NOMO-1 treated with DMSO at 0.1 percent for 48 hours (cell line): ENCODE results near the gene BCAS3.
"Not testable (repeated sequence)": the region's sequence is repeated elsewhere in the genome, so short reads cannot be mapped to it uniquely, and the experiment has no call there.

Source experiments
- DNase-seq: peaks from one replicate; lab custom pipeline; 2025; ENCODE audit not compliant: unreplicated experiment; lab: John Stamatoyannopoulos, UW

The BCAS3 gene

DNA sequence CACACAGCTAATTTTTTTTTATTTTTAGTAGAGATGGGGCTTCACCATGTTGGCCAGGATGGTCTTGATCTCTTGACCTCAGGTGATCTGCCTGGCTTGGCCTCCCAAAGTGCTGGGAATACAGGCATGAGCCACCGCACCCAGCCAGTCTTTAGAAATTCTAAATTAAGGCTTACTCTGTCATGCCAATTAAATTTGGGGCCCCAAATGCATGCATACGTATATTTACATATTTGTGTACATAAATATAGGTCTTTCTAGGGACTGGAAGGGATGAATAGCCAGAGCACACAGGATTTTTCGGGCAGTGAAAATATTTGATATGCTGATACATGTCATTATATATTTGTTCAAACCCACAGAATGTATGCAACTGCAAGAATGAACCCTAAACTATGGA lies 105.1 kb downstream of the BCAS3 start:
- DNase-seq, result no peak

DNA sequence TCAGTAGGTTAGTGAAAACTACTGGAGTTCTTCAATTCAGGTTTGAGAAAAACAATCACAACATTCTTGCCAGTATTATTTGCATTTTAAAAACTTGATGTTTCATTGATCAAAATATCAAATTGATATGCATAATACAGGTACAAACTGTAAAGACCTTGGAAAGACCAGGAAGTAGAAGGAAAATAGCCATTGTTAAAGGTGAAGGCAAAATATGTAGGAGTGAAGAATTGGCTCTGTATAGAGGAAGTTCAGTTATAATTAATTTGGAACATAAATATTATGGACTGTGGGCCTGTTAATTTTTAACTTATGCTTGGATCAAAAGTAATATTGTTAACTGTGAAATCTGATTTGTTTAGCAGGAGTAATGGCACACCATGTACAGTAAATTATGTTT lies 112.6 kb downstream of the BCAS3 start:
- DNase-seq, result no peak

DNA sequence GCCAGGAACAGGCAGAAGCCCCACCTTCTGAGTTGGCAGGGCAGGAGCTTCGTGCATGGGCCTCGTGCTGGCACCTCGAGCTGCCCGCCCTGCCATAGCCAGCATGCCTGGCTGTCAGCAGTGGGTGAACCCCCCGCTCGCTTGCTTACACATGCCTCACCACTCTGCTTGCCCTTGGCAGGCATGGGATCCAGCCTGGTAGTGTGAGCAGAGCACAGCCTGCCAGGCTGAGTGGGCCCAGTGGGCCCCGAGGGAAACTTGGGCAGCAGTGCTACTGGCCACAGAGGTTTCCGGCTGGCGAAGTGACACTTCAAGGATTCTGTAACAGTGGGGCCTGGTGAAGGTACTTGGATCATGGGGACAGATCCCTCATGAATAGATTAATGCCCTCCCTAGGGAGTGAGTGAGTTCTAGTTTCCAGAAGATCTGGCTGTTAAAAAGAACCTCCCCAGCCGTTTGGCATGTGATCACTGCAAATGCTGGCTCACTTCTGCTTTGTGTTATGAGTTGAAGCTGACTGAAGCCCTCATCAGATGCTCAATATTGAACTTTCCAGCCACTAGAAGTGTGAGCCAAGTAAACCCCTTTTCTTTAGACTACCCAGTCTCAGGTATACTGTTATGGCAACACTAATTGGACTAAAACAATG lies 114.7 kb downstream of the BCAS3 start:
- no peak for DNase-seq

DNA sequence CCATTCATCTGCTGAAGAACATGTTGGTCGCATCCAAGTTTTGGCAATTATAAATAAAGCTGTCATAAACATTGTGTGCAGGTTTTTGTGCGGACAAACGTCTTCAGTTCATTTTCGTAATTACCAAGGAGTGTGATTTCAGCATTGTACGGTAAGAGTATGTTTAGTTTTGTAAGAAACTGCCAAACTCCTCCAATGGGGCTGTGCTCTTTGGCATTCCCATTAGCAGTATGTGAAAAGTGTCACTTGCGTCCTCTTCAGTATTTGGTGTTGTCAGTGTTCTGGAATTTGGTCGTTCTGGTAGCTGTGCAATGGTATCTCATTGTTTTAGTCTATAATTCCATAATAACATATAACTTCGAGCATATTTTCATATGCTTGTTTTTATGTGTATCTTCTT lies 120.9 kb downstream of the BCAS3 start:
- DNase-seq, result no peak

DNA sequence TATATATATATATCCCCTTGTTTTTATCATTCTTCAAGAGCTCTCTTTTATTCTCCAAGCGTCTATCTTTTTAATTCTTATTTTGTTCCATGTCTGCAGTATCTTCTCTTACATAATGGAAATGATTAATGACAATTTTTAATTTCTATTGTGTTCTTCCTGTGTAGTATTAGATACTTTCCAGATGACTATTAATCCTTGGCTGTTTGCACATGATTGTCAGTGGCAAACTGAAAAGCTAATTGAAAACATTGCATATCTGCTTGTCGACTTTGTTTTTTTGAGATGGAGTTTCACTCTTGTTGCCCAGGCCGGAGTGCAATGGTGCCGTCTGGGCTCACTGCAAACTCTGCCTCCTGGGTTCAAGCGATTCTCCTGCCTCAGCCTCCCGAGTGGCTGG lies 124.7 kb downstream of the BCAS3 start:
- no peak for DNase-seq

DNA sequence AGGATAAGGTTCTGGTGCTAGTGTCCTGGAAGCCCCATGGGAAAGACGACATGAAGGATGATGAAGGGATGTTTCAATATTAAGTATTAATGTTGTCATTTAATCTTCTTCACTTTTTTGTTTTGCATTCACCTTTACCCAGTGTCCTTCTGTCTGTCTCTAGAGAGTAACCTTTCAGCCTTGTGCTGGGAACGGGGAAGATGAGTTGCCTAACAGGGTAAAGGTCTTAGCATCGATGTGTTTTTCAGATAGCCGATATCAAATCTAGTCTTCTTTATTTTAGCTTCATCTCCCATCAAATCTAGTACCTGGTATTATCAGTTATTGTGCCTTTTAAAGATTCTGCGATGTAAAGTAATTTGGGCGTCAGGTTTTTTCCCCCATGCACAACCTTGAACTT lies 125.4 kb downstream of the BCAS3 start:
- DNase-seq, result no peak

DNA sequence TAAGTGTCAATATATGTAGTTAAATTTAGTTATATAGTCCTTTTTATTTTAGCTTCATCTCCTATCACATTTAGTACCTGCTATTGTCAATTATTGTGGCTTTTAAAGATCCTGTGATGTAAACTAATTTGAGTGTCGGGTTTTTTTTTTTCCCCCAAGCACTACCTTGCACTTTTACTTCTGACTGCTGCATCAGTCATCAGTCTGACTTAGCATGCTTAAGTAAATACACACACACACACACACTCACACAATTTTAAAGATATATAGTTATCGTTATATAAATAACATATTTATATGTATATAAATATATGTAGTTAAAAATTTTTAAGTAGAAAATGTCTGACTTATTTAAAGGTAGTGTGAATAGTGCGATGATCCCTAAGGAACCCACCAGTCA lies 127.2 kb downstream of the BCAS3 start:
- no peak for DNase-seq

DNA sequence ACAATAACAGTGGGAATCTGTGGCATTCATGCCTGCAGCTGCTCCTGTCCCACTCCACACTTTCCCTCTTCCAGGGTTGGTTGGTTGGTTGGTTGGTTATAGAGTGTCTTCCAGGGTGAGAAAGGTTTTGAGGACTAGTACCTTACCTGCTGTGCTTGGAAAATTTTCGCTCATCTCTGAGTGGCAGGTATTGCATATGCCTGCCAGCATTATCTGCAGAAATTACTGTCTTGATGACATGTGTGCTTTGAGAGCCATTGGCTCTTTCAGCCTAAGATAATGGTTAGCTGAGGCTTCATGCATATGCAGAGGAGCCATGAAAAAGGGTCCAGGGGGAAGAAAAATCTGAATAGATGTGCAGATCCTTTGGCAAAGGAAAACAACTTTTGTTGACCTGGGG lies 131.8 kb downstream of the BCAS3 start:
- DNase-seq, result no peak

DNA sequence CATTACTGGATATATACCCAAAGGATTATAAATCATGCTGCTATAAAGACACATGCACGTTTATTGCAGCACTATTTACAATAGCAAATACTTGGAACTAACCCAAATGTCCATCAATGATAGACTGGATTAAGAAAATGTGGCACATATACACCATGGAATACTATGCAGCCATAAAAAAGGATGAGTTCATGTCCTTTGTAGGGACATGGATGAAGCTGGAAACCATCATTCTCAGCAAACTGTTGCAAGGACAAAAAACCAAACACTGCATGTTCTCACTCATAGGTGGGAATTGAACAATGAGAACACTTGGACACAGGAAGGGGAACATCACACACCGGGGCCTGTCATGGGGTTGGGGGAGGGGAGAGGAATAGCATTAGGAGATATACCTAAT lies 137.3 kb downstream of the BCAS3 start:
- not testable (repeated sequence) for DNase-seq

DNA sequence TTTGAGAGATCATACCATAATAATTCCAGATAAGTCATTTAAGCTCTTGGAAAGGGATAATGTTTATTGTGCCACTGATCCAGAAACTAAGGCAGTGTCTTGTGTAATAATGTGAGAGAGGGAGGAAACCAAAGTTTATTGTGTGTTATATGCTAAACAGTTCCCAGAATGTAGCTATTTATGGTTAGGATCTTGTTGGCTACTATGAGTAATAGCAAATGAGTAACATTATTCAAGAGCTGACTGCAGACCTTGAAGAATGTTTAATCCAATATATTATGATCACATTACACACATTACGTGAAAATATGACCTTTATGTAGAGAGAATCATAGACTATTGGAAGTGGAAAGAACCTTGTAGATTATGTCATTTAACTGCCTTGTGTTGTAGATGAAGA lies 139.5 kb downstream of the BCAS3 start:
- no peak for DNase-seq

DNA sequence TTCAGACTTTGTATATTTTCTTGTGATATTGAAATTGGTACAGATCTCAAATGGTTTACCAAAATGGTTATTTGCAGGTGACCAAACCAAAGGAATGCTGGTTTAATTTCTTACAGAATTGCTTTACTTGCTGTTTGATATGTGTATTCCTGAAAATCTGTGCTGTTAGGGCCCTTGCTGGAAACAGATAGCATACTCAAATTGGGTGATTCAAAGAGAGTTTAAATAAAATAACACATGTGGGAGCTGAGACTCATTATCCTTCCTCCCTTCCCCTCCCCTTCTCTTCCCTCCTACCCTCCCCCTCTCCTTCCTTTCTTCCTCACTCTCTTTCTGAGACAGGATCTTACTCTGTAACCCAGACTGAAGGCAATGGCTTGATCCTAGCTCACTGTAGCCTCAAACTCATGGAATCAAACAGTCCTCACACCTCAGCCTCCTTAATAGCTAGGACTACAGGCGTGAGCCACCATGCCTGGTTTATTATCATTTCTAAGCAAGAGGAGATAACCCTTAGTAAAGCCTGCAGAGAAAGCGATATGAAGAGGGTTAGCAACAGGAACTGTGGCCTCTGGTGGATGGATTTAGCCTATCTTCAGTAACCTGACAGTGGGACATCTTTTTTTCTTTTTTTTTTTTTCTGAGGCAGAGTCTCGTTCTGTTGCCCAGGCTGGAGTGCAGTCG lies 141.9 kb downstream of the BCAS3 start:
- DNase-seq, result no peak

DNA sequence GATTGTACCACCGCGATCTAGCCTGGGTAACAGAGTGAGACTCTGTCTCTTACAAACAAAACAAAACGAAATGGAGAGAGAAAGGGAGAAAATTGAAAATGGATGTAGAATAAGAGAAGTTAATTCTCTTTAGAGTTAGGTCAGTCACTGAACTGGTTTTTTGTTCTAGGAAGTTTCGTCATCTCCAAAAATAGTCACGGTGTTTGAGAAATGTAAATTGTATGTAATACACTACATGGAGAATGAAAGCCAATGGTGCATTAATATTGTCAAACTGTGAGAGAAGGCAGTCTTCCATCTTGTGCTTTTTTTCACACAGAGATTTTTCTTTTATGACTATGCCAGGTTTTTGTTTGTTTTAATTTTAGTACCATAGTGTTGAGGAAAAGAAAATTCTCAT lies 145.9 kb downstream of the BCAS3 start:
- peak; percentile 48 for DNase-seq

DNA sequence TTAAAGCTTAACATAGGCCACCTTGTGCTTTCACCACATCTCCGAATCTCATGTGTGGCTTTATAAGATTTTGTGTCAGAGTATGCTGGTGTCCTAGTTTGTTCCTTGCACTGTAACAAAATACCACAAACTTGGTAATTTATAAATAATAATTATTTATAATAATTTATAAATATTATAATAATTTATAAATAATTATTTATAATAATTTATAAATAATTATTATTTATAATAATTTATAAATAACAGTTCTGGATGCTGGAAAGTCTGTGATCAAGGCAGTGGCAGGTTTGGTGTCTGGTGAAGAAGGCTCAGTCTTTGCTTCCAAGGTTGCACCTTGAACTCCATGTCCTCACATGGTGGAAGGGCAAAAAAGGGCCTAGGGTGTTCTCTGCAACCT lies 147.7 kb downstream of the BCAS3 start:
- no peak for DNase-seq

DNA sequence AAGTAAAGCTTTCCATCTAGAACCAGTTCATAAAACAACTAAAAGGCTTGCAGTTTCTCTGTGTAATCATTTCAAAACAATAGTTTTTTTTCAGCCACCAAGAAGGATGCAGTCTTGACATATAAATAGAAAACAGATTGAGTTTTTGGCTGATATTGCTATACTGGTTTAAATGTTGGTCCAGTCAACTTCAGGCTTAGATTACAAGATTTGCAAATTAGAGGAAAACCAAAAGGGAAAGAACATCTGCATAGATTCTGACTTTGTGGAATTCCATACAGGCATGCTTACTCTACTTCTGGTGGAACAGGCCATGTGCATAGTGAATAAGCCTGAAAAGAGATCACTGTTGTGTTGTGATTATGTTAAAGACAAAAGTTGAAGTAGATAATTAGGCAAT lies 150.3 kb downstream of the BCAS3 start:
- DNase-seq, result no peak

DNA sequence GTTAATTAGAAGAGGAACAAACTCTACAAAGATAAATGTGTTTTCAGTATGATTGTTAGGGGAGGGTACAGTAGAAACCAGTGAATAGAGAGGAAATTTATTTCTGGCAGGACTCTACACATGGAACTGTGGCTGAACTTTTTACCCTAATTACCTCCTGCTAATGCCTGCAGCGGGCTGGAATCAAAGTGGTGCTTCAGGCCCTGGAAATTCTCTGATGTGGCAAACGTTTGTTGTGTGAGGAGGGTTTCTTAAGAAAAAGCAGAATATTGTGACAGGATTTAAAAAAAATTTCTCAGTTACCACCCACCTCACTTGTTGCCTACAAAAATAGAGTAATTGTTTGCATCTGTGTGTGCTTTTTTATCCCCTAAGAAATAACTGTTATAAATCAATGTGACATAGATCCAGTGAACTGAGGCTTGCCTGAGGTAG lies 154.5 kb downstream of the BCAS3 start:
- no peak for DNase-seq

DNA sequence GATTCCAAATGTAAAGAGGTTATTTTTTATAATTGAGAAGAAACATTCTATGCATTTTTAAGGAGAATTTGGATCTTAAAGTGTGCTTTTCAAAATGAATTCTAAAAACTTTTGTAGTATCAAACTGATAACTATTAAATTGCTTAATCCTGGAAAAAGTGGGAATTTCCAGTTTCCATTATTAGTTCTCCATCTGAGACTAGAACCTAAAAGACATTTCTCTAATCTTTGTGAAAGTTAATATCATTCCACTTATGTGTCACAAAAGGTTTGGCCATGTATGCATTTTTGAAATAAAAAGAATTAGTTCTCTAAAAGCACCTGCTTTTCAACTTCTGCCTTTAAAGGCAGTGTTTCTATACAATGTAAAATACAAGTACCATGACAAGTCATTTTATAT lies 155.0 kb downstream of the BCAS3 start:
- no peak for DNase-seq

DNA sequence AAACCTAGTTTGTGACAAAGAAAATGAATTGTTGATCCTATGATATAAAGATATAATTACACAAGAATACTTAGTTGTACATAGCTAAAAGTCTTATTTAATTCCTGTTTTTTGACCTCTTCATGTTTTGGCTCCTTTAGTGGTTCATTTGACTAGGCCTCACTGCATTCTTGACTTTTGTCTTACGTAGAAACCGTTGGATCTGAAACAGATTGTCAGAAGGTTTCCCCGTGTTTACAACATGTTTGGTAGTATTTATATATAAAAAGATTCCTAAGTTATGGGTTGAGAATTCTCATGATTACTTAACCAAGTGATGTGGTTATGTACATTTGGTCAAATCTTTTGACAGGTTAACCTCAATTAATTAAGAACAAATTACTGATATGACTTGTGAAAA lies 162.8 kb downstream of the BCAS3 start:
- no peak for DNase-seq

DNA sequence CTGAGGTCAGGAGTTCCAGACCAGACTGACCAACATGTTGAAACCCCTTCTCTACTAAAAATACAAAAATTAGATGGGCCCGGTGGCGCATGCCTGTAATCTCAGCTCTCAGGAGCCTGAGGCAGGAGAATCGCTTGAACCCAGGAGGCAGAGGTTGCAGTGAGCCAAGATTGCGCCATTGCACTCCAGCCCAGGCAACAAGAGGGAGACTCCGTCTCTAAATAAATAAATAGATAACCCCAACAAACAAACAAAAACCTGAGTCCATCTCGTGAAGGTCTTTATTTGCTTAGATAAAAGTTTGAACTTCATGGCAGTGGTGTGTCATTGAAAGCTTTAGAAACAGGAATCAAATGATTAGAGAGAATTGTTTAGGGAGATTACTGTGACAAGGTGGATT lies 167.4 kb downstream of the BCAS3 start:
- no peak for DNase-seq

DNA sequence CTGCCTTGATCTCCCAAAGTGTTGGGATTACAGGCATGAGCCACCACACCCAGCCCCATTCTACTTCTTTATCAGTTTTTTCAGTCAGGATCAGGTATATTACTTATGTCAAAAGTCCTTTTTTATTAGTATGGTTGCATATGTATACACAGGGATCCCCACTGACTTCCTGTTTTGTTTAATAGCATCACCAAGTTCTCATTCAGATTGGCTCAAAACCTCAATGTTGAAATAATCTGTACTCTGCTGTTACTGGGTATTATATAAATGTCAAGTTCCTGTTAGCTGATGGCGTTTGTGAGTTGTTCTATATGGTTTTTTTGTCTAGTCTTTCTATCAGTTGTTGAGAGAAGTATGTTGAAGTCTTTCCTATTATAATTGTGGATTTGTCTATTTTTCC lies 168.5 kb downstream of the BCAS3 start:
- DNase-seq, result peak; percentile 70

DNA sequence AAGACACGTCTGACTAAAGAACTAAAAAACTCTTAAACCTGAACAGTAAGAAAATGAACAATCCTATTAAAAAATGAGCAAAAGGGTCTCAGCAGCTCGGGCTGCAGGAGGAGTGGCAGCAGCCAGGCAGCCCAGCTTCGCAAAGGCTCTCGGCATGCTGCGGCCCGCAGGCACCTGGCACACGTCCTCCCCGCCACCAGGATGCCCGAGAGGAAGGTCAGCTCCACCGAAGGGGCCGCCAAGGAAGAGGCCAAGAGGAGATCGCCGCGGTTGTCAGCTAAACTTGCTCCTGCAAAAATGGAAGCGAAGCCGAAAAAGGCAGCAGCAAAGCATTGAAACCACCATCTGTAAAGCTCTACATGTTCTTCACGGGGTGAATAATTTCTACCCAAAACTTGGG lies 173.5 kb downstream of the BCAS3 start:
- no peak for DNase-seq

DNA sequence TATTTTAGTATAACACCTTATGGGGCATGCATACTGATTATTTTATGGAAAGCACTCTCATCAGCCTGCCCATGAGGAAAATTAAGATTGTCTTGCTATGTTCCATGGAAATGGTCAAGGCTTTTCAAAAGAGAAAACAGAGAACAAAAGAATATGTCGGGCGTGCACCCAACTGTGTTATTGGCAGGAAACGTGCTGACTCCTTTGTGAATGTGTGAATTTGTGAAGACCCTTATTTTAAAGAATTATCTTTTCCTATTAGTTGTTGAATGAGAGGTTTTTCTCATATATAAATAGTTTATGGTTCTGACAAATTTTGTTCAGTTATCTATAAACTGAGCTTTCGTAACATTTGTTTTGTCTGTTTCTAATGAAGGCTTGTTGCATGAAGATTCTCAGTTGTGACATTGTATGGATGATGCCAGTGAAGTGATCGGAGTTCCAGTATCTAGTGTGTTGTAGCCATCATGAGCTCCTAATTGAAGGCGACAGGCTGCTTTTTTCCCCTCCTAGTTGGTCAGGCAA lies 180.0 kb downstream of the BCAS3 start:
- no peak for DNase-seq

DNA sequence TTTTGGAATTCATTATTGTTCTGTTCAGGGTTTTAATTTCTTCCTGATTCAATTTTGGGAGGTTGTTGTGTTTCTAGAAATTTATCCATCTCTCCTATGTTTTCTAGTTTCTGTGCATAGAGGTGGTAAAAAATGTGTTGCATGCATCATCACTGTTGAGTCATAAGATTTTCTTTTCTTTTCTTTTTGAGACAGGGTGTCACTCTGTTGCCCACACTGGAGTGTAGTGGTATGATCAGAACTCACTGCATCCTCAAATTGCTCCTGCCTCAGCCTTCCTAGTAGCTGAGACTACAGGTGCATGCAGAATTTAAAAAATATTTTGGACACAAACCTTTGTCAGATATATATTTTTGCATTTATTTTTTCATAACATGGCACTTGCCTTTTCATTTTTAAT lies 184.8 kb downstream of the BCAS3 start:
- DNase-seq, result no peak
